A673 (cell line): ENCODE data around the gene SACM1L.

Experiments used
- CTCF ChIP-seq: fragments of 300-800, 200-600 bp; sonication (generic); conservative IDR thresholded peaks from 2 replicates; pipeline ENCODE4 v1.5.1; 2017; ENCODE audit warnings: low read depth, mild to moderate bottlenecking, antibody characterized with exemption, low read length, moderate library complexity, mixed read lengths
- EZH2 ChIP-seq: fragments of 200-600 bp; sonication (generic); IDR thresholded peaks from 2 replicates; pipeline ENCODE4 v1.6.1; 2017; ENCODE audit warnings: borderline replicate concordance, low read depth, mild to moderate bottlenecking, mixed read lengths, antibody characterized with exemption, low read length; ENCODE audit not compliant: poor library complexity, severe bottlenecking

GRCh38 chr3:45688882-45689786, at the start of gene SACM1L:
- TF ChIP-seq CTCF (no peak), EZH2 (no peak)
